OCI-M2 (cell line): ENCODE measurements around the gene GRIK4.

Experiments used
- DNase-seq: peaks from one replicate; lab custom pipeline; 2025; ENCODE audit not compliant: unreplicated experiment; lab: John Stamatoyannopoulos, UW

The GRIK4 gene

DNA sequence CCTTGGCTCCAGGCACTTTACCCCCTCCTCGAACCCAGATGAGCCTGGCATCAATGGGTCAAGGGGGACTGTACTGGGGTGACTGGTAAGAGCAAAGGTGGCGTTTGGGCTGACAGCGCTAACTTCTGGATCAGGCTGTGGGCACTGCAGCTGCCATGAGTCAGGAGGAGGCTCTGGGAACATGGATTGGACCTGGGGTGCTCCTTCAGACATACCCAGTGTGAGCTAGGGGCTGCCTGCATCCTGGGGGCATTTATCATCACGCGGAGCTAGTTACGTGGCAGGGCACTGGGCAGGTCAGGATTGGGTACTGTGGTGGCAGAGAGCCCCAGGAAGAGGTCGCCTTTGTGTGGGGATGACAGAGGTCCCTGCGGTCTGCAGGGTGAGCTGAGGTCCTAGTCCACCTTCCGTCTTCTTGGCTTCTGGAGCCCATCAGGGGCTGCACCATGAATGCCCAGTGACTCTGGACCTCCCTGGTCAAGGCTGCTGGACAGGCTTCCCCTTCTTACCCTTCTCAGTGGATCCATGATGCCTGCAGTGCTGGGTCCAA is 13.1 kb downstream of the GRIK4 start:
- DNase-seq = no peak

DNA sequence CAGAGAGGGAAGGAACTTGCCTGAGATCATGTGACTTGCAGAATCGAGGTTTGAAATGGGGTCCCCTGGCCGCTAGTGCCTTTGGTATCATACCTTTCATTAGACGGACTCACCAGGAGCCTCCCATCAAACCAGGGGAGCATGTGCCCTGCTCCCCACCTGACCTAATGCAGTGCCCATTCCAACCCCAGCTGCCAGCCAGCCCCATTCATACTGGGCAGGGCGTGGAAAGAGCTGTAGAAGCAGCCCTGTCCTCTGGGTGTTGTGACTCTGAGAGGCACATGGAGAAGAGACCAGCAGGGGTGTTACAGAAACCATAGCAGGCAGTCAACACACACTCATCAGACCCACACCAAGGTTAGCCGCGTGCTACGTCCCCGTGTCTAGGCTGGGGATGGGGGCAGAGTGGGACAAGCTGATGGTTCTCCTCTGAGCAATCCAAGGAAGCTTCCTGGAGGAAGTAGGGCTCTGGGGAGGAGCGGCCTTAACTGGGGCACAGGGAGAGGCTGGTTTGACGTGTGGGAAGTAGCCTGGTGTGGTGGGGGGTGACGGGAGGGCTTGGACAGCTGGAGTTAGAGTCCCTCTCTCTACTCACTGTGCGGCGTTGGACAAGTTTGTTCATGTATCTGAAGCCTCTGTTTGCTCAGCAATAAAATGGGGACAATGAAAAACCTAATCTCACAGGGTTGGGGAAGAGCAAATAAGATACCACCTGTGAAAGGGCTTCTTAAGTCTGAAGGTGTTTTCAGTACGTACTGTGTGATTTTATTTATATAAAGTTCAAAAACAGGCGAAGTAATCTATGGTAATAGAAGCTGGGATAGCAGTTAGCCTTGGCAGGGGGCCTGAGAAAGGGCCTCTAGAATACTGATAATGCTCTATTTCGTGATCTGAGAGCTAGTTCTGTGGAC is 14.0 kb downstream of the GRIK4 start:
- DNase-seq = no peak

DNA sequence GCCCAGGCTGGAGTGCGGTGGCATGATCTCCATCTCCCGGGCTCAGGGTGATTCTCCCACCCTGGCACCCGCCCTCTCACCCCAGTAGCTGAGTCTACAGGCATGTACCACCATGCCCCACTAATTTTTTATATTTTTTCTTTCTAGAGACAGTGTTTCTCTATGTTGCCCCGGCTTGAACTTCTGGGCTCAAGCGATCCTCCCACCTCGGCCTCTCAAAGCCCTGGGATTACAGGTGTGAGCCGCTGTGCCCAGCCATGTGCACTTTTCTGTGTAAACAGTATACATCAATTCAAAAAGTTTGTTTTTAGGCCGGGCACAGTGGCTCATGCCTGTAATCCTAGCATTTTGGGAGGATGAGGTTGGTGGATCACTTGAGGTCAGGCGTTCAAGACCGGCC is 14.7 kb downstream of the GRIK4 start:
- DNase-seq = no peak

DNA sequence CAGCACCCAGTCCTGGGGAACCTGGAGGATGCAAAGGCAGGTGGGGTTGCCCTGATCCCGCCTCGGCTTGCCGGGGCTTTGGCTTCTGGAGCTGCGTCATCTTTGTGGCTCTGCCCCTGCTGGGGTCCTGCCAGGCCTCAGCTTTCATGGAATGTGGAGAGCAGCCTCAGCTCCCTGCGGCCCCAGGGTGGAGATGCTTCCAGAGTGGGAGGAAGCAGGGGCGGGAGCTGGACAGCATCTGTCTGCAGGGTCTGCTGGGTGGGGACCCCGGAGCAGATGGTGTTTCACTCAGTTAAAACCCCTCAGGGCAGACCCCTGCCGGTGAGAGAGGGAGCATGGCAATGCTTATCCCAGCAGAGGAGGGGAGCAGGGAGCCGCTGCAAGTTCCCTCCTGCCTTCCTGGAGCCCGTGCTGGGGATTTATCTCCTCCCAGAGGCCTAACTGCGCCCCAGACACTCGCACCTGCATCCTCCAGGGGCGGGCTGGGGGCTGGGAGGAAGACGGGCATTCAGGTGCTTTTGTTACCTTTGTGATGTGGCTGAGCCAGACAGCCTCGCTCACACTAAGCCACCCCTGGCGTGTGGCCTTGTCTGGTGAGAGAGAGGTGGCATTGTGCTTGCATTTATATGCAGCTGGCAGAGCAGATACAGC is 15.7 kb downstream of the GRIK4 start:
- no peak for DNase-seq

DNA sequence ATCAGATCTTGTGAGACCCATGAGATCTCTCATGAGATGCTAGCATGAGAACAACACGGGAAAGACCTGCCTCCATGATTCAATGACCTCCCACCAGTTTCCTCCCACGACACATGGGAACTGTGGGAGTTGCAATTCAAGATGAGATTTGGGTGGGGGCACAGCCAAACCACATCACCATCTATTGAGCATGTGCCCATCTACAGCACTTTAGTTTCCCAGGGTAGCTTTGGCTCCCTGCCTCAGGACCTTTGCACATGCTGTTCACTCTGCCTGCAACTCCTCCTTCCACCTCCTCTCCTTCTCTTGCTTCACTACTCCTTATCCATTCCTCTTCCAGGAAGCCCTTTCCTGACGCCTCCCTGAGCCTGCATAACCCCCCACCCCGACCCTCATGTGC is 17.2 kb downstream of the GRIK4 start:
- no peak for DNase-seq

DNA sequence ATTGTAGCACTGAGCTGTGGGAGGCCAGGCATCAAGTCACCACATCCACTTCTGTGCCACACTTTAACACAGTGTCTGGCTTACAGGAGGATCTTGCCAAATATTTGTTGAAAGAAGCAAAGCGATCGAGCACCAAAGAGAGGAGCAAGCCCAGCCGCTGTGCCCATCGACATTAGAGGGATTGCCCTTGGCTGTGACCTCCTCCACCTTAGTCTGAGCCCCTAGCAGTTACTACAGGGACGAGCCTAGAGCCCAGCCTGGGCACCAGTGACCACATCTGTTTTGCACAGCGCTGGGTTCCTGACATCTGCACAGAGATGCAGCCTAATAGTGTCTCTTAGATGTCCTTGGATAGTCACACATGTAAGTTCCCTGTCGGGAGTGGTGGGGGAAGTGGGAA is 17.7 kb downstream of the GRIK4 start:
- DNase-seq = no peak

DNA sequence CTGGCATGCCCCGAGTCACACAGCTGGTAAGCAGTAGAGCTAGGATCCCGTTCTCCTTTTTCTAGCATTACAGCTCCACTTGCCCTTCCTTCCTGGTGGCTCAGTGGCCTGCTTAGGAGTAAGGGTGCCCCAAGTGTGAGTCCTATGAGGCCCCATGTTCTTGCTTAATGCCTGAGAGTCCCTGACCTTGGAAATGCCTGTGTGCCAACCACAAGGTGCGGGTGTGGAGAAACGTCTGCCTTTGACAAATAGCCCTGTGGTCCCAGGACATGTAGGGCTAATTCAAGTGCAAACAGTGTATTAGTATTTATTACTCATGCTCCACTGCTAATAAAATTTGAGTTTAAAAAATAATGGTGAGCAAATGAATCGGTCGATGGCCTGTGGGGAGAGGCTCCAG is 18.4 kb downstream of the GRIK4 start:
- DNase-seq = no peak

DNA sequence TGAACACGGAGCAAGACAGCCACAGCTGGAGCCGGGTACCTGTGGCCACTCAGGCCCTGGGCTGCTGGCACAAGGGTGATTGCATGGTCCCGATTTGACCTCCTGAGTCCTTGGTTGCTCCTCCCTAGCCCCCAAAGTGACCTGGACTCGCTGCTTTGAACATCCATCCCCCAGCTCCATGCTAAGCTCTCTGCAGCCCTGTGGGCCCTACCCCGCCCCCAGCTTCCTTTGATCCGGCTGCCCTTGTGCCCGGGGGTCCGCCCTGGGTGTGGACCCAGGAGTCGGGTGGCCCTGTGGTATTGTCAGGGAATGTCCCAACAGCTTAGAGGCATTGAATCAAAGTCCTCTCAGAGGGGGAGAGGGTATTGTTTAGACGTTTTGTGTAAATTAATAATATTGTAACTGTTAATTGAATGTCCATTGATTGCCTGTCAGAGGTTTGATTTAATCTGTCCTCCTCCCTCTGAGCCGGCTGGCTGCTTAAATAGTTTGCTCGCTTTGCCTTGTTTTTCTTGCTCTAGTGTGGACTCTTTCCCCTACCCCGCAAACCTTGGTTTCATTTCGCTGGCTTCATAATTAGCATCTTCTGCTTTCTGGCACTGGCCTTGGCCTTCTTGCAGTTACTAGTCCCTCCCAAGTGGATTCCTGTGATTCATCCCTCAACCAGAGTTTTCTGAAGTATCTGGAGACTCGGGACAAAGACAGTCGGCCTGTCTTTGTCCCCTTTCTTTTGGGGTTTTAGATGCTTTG is 20.7 kb downstream of the GRIK4 start:
- DNase-seq = no peak

DNA sequence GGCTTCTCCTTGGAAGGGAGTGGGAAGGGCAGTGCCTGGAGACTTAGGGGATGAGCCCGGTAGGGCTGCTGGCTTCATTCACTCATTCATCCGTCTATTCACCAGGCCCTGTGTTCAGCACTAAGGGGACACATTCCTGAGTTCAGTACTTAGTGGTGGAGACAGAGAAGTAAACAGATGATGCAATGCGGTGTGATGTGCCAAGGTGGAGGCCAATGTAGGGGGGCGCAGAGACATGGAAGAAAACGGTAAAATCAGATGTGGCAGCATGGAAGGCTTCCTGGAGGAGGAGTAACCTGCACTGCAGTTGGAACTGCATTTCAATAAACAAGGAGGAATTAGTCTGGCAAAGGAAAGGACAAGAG is 21.3 kb downstream of the GRIK4 start:
- no peak for DNase-seq

DNA sequence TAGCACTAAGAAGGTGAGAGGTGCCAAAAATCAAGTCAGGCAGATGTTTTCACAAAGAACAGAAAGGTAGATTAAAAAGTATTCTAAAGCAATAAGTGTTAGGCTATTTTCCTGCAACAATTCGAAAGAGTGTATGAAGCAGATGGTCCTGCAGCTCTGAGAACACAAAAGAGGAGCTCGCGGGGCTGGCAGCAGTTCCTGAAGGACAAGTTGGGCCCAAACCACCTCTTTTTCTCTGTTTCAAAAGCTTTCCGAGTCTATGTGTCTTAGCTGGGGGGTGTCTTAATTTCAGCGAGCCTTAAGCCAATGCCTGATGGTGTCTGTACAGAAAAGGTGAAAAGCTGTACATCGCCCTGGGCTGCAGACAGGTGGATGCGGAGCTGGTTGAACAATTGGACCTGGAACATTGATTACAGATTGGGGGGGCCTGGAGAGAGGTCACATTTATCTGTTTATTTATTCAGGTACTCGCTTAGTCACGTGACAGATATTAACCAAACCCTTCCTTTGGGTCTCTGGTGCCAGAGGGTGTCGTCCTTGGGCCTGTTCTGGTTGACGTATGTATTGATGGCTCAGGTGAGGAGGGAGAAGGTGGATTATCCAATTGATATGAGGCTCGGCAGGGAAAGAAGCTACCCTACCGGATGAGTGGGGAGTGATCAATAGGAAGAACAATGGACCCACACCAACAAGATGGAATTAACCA is 24.7 kb downstream of the GRIK4 start:
- no peak for DNase-seq

DNA sequence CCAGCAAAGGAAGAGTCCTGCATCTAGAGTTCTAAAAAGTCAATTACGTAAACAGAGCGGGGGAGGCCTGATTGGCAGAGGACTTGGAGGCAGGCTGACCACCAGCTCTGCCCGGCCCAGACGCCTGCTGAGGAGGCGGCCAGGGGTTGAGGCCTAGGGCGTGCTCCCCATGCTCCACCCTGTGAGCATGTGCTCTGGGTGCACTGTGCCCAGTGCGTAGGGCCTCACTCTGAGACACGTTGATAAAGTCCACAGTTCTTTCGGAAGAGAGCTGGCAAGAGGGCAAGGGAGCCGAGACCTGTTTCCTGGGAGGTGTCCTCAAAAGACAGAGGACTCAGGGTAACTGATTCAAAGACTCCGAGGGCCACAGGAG is 25.2 kb downstream of the GRIK4 start:
- no peak for DNase-seq

DNA sequence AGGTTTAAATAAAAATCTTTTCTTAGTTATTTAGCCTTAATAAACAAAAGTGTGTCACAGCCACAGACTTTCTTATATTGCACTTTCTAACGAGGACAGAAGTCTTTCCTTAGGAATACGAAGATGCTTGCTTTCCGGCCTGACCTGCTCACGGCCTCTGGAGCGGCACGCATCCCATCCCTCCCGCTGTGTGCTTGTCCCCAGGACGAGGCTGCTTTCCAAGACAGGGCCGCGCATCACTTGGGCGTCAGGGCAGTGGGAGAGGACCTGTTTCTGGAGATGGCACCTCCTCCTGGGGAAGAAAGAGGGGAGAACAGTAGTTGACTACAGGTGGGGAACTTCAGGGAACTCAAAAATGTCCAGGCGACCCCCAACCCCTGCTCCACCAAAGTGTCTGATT is 26.4 kb downstream of the GRIK4 start:
- no peak for DNase-seq

DNA sequence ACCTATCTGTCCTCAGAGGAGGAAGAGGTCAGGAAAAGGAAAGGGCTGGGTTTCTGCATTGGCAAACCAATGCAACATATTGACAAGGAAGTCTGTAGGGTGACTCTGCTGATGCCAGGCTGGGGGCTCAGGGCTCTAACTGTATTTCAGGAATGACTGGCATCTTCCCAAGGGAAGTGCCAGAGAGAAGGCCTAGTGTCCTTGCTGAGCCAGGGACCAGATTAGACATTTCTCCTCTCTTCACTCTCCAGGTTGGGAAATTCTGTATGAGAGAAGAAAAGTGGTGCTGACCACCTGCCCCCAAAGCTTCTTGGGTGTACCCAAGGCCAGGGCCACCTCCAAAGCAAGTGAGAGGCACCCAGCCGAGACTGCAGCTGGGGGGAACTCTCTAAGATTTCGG is 27.2 kb downstream of the GRIK4 start:
- DNase-seq = no peak

DNA sequence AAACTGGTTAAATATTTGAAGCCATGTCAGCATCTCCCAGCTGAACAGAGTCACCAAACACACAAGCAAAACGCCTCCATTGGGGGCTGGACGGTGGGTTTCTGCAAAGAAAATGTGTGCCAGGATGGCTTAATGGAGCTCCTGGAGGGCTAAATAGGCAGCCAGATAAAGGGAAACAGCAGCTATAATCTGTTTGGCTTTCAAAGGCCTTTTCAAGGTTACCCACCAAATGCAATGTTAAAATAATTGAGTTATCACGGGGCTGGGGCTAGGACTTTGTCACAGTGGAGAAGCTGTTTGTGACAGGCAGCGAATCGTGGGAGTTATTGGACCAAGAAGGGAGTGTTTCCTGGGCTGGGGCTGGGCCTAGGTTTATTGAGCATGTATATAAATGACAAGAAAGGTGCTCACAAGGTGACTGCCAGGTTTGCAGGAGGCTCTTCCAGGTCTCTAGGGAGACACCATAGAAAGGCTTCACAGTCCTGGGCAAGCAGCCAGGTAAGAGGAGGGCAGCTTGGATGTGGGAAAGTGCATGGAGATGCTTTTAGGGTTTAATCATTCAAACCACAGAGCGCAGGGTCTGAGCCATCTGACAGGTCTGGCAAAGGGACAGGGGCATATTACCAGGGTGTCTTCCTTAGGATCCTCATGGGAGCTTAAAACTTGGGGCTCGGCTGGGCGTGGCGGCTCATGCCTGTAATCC is 28.3 kb downstream of the GRIK4 start:
- DNase-seq = no peak

DNA sequence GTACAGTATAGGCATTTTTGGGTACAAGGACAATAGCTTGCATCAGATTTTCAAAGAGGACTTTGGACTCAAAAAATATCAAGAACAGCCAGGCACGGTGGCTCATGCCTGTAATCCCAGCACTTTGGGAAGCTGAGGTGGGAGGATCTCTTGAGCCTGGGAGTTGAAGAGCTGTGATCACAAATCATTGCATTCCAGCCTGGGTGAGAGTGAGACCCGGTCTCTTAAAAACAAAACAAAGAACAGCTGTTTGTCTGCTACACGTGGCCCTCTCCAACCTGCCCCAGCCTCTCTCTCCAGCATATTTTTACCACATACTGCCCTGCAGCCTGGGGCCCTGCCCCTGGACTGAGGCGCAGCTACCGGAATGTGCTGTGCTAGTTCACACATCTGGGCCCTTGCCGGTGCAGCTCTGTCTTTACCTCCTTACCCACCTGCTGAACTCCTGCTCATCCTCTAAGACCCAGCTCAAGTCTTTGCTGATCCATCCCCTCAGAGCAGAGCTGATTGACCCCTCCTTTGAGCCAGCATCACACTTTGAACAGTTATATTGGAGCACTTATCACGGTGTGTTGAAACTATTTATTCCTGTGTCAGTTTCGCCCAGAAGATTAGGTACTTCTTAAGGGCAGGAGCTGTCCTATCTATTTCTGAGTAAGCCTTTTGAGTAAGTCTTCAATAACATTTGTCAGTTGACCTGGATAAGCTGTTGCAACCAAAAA is 29.4 kb downstream of the GRIK4 start:
- DNase-seq = no peak

DNA sequence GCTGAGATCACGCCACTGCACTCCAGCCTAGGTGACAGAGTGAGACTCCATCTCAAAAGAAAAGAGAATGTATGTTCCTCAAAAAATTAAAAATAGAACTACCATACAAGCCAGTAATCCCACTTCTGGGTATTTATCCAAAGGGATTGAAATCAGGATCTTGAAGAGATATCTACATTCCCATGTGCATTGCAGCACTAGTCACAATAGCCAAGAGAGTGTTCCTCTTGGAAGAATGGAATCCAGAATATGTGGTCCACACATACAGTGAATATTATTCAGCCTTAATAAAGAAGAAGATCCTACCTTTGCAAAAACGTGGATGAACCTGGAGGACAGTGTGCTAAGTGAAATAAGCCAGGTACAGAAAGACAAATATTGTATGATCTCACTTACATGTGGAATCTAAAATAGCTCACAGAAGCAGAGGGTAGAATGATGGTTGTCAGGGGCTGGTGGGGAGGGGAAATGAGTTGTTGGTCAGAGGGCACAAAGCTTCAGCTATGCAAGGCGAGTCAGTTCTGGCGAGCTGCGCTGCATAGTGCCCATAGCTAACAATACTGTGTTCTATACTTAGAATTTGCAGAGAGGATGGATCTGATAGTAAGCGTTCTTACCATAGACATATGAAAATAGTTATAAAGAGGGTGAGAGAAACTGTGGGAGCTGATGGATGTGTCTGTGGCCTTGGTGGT is 32.1 kb downstream of the GRIK4 start:
- DNase-seq = no peak

DNA sequence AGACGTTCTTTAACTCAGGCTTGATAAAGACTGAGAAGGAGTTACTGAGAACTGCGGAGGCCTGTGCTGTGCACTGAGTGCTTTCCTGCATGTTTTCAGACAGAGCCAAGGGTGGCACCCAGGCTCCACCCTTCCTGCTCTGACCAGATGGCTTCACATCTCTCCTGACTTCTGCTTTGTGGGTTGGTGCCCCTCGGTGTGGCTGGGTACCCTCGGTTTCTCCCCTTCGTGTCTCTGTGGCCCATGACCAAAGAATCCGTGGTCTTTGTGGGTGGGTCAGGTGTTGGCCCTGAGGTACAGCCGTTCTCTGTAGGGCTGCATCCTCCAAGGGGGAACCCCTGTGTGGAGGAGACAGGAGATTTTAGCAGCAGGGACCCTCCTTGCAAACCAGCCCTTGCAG is 34.3 kb downstream of the GRIK4 start:
- DNase-seq = no peak

DNA sequence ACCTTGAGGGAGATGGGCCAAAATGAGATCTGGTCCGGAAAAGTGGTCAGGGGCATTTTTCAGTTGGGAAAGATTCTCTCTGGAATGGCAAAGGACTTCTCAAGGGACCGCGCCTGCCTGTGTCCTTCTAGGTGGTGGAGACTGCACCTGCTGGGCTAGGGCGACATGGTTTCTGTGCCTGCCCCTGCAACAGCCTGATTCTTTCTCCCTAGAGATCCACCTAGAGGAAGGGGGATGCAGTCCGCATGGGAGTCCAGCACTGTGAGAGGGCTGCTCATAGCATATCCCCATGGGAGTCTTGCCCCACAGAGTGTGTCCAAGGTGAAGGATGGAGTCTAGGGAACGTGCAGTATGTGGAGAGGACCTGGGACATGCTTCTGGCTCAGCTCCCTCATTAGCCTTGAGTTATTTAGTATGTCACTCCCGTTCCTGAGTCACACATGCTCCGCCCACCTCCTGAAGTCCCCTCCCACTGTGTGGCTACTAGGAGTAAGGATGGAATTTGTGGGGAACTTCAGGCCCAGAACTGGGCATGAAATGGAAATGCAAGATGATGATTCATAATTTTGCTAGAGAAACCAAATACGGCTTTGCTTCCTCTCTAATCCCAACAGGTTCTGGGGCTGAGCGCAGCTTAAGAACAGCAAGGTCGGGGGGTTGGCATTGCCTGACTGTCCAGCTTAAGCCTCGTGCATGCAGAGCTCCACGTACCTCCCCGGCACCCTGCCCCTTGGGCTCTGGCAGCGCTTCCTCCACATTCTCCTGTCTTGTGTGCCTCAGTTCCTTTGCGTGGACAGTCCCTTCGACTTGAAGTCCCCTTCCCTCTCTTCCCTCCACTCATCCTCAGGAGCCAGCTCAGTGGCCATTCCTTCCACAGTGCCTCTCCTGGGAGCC is 35.0 kb downstream of the GRIK4 start:
- DNase-seq = no peak
